Sigmoid colon (tissue), 4 donors: ENCODE results near the gene SLC35F4.

Source experiments
- EP300 ChIP-seq, 4 donors: sonication (generic); formaldehyde crosslinking; IDR thresholded peaks; one replicate each; pipeline ENCODE4 v1.6.1; 2017; ENCODE audit warnings: antibody characterized with exemption in 4 of 4
- POLR2A ChIP-seq, 2 donors: fragments of 450-650 bp; IDR thresholded peaks; one replicate each; pipeline ENCODE4 v1.6.1; 2016; ENCODE audit warnings: antibody characterized with exemption in 2 of 2, mild to moderate bottlenecking in 2 of 2, moderate library complexity in 2 of 2
- POLR2AphosphoS5 ChIP-seq, 4 donors: sonication (generic); formaldehyde crosslinking; IDR thresholded peaks; one replicate each; pipeline ENCODE4 v1.6.1; 2017; ENCODE audit warnings: antibody characterized with exemption in 4 of 4
- TF ChIP-seq, protein P1 (sequence below), 4 experiments: fragments of 450-650 bp in 3 of 4; fragments of 200-600 bp in 1 of 4; IDR thresholded peaks; one replicate each; pipeline ENCODE4 v1.5.1; 2016 to 2019; ENCODE audit warnings: antibody characterized with exemption in 4 of 4, mild to moderate bottlenecking in 3 of 4, moderate library complexity in 2 of 4

DNA sequence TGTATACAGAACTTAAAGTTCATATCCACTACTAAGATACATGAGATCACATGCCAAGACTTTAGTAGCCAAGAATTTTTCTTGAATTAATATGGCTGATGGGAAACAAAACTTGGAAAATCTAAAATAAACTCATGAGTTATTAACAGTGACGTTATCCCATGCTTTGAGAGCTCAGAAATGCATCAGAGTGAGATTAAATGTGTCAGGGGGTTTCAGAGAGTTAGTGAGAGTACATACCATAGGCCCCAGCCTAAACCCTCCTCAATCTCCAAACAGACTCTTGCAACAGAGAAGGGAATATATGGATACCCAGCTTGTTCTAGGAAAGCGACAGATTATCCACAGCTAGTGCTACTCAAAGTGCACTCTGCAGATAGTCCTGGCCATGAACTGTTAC is 19.3 kb downstream of the SLC35F4 start:
- TF ChIP-seq, protein P1, sequence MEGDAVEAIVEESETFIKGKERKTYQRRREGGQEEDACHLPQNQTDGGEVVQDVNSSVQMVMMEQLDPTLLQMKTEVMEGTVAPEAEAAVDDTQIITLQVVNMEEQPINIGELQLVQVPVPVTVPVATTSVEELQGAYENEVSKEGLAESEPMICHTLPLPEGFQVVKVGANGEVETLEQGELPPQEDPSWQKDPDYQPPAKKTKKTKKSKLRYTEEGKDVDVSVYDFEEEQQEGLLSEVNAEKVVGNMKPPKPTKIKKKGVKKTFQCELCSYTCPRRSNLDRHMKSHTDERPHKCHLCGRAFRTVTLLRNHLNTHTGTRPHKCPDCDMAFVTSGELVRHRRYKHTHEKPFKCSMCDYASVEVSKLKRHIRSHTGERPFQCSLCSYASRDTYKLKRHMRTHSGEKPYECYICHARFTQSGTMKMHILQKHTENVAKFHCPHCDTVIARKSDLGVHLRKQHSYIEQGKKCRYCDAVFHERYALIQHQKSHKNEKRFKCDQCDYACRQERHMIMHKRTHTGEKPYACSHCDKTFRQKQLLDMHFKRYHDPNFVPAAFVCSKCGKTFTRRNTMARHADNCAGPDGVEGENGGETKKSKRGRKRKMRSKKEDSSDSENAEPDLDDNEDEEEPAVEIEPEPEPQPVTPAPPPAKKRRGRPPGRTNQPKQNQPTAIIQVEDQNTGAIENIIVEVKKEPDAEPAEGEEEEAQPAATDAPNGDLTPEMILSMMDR (IDR thresholded peaks at IDR 0.05): no peak
- TF ChIP-seq POLR2A (IDR thresholded peaks at IDR 0.05) (no peak), POLR2AphosphoS5 (IDR thresholded peaks at IDR 0.05) (no peak), EP300 (IDR thresholded peaks at IDR 0.05) (no peak)
